AG09319 (cell line): ENCODE results near the gene MAN2A1.

ENCODE experiments used
- DNase-seq: peaks from one replicate; pipeline ENCODE4 v3.0.0-alpha.2; 2010; ENCODE audit warnings: low read depth; ENCODE audit errors: extremely low read depth
- CTCF ChIP-seq: IDR thresholded peaks from 2 replicates; pipeline ENCODE4 v1.5.1; 2011; ENCODE audit warnings: low read depth, mild to moderate bottlenecking, inconsistent platforms, low read length, moderate library complexity

The MAN2A1 gene

GRCh38 chr5:109689740-109690241 lies at the start of gene MAN2A1:
Gene MAN2A1 (plus strand): TSS chr5:109689927. CDS start chr5:109690418, 491 bp downstream.
- peak; percentile 27 for DNase-seq
- TF ChIP-seq CTCF, result no peak

GRCh38 chr5:109640976-109641375 lies 48.8 kb upstream of the MAN2A1 start:
- DNase-seq, result no peak

GRCh38 chr5:109643791-109644350 lies 45.9 kb upstream of the MAN2A1 start:
- TF ChIP-seq CTCF, result no peak
- no peak for DNase-seq

More at GRCh38 chr5:109640976-109641375, 48.8 kb upstream of the MAN2A1 start:
- TF ChIP-seq CTCF, result no peak

GRCh38 chr5:109644829-109645228 lies 44.9 kb upstream of the MAN2A1 start:
- no peak for TF ChIP-seq CTCF
- DNase-seq, result no peak

- DNase-seq, result no peak
- no peak for TF ChIP-seq CTCF
Measured at GRCh38 chr5:109645707-109646192, 44.0 kb upstream of the MAN2A1 start.

GRCh38 chr5:109649318-109649717 lies 40.4 kb upstream of the MAN2A1 start:
- no peak for TF ChIP-seq CTCF
- no peak for DNase-seq

GRCh38 chr5:109650493-109650892 lies 39.2 kb upstream of the MAN2A1 start:
- DNase-seq, result no peak
- no peak for TF ChIP-seq CTCF
